MV-4-11 (cell line): ENCODE measurements around the gene ATP6V1G2.

Source experiments
- DNase-seq: peaks from one replicate; lab custom pipeline; 2025; lab: John Stamatoyannopoulos, UW

ATP6V1G2 gene

DNA sequence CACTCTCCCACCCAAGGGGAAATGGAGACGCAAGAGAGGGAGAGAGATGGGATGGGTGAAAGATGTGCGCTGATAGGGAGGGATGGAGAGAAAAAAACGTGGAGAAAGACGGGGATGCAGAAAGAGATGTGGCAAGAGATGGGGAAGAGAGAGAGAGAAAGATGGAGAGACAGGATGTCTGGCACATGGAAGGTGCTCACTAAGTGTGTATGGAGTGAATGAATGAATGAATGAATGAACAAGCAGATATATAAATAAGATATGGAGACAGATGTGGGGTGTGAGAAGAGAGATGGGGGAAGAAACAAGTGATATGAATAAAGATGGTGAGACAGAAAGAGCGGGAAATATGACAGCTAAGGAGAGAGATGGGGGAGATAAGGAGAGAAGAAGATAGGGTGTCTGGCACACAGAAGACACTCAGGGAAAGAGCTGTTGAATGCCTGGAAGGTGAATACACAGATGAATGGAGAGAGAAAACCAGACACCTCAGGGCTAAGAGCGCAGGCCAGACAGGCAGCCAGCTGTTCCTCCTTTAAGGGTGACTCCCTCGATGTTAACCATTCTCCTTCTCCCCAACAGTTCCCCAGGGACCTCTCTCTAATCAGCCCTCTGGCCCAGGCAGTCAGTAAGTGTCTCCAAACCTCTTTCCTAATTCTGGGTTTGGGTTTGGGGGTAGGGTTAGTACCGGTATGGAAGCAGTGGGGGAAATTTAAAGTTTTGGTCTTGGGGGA, 29.7 kb upstream of the ATP6V1G2 start:
- DNase-seq = no peak

DNA sequence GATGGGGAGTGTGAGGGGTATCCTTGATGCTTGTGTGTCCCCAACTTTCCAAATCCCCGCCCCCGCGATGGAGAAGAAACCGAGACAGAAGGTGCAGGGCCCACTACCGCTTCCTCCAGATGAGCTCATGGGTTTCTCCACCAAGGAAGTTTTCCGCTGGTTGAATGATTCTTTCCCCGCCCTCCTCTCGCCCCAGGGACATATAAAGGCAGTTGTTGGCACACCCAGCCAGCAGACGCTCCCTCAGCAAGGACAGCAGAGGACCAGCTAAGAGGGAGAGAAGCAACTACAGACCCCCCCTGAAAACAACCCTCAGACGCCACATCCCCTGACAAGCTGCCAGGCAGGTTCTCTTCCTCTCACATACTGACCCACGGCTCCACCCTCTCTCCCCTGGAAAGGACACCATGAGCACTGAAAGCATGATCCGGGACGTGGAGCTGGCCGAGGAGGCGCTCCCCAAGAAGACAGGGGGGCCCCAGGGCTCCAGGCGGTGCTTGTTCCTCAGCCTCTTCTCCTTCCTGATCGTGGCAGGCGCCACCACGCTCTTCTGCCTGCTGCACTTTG, 29.0 kb upstream of the ATP6V1G2 start, which contains the start of gene TNF:
TSS of gene TNF (plus strand) at position 231 of the 567 bp plus-strand sequence. CDS start at position 408, 177 bp downstream.
- peak; percentile 92 for DNase-seq

DNA sequence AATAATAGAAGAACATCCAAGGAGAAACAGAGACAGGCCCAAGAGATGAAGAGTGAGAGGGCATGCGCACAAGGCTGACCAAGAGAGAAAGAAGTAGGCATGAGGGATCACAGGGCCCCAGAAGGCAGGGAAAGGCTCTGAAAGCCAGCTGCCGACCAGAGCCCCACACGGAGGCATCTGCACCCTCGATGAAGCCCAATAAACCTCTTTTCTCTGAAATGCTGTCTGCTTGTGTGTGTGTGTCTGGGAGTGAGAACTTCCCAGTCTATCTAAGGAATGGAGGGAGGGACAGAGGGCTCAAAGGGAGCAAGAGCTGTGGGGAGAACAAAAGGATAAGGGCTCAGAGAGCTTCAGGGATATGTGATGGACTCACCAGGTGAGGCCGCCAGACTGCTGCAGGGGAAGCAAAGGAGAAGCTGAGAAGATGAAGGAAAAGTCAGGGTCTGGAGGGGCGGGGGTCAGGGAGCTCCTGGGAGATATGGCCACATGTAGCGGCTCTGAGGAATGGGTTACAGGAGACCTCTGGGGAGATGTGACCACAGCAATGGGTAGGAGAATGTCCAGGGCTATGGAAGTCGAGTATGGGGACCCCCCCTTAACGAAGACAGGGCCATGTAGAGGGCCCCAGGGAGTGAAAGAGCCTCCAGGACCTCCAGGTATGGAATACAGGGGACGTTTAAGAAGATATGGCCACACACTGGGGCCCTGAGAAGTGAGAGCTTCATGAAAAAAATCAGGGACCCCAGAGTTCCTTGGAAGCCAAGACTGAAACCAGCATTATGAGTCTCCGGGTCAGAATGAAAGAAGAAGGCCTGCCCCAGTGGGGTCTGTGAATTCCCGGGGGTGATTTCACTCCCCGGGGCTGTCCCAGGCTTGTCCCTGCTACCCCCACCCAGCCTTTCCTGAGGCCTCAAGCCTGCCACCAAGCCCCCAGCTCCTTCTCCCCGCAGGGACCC, 28.0 kb upstream of the ATP6V1G2 start:
- DNase-seq = no peak

DNA sequence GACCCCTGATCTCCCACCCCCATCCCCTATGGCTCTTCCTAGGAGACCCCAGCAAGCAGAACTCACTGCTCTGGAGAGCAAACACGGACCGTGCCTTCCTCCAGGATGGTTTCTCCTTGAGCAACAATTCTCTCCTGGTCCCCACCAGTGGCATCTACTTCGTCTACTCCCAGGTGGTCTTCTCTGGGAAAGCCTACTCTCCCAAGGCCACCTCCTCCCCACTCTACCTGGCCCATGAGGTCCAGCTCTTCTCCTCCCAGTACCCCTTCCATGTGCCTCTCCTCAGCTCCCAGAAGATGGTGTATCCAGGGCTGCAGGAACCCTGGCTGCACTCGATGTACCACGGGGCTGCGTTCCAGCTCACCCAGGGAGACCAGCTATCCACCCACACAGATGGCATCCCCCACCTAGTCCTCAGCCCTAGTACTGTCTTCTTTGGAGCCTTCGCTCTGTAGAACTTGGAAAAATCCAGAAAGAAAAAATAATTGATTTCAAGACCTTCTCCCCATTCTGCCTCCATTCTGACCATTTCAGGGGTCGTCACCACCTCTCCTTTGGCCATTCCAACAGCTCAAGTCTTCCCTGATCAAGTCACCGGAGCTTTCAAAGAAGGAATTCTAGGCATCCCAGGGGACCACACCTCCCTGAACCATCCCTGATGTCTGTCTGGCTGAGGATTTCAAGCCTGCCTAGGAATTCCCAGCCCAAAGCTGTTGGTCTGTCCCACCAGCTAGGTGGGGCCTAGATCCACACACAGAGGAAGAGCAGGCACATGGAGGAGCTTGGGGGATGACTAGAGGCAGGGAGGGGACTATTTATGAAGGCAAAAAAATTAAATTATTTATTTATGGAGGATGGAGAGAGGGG, 27.1 kb upstream of the ATP6V1G2 start:
- DNase-seq = no peak

DNA sequence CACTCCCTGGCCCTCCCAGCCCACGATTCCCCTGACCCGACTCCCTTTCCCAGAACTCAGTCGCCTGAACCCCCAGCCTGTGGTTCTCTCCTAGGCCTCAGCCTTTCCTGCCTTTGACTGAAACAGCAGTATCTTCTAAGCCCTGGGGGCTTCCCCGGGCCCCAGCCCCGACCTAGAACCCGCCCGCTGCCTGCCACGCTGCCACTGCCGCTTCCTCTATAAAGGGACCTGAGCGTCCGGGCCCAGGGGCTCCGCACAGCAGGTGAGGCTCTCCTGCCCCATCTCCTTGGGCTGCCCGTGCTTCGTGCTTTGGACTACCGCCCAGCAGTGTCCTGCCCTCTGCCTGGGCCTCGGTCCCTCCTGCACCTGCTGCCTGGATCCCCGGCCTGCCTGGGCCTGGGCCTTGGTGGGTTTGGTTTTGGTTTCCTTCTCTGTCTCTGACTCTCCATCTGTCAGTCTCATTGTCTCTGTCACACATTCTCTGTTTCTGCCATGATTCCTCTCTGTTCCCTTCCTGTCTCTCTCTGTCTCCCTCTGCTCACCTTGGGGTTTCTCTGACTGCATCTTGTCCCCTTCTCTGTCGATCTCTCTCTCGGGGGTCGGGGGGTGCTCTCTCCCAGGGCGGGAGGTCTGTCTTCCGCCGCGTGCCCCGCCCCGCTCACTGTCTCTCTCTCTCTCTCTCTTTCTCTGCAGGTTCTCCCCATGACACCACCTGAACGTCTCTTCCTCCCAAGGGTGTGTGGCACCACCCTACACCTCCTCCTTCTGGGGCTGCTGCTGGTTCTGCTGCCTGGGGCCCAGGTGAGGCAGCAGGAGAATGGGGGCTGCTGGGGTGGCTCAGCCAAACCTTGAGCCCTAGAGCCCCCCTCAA, 25.9 kb upstream of the ATP6V1G2 start, which contains the start of gene LTA:
TSS of gene LTA (plus strand) at position 249 of the 871 bp plus-strand sequence. CDS start at position 703, 454 bp downstream.
- DNase-seq = no peak

DNA sequence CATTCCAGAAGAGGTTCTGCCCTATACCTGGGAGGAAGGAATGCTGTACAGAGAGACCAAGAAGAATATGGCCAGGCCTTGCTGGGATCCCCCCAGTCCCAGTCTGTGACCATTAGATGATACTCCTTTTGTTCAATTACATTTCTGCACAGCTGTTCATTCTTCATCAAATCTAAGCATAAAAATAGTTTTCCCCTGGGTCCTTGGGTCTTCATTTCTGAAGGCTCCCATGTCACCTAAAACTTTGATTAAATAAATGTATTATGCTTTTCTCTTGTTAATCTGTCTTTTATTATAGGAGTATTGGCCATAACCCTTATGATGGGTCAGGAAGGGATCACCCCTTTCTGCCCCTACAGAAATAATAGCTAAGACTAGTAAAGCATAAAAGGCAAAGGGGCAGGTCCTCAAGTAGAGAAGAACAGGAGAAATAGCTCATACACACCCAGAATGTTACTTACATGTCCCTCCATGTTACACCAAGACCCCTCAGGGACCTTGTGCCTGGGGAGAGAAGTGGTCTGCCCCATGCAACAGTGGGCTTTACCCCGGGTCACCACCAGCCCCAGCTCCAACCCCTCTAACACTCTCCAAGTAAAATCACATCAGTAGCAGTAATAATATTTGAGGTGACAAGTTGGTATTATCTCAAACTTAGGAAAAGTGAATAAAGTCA, 23.6 kb upstream of the ATP6V1G2 start:
- DNase-seq = no peak

DNA sequence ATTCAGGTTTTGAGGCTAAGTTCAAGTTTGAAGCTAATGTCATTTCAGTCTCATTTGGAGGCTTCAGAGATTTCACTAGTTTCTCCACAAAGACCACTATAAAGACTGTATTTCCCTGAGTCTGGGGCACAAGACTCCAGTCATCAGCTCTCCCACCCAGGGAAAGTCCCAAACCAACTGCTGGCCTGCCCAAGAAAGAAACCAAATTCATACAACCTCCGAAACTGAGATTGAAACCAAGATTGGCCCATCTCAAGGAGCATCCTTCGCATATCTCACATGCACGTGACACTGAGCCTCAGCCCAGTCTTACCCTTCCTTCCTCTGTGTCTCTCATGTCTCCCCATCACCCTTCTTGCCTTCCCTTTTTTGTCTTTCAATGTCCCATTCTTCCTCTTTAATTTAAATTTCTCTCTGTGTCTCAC, 22.1 kb upstream of the ATP6V1G2 start:
- DNase-seq = peak; percentile 90

DNA sequence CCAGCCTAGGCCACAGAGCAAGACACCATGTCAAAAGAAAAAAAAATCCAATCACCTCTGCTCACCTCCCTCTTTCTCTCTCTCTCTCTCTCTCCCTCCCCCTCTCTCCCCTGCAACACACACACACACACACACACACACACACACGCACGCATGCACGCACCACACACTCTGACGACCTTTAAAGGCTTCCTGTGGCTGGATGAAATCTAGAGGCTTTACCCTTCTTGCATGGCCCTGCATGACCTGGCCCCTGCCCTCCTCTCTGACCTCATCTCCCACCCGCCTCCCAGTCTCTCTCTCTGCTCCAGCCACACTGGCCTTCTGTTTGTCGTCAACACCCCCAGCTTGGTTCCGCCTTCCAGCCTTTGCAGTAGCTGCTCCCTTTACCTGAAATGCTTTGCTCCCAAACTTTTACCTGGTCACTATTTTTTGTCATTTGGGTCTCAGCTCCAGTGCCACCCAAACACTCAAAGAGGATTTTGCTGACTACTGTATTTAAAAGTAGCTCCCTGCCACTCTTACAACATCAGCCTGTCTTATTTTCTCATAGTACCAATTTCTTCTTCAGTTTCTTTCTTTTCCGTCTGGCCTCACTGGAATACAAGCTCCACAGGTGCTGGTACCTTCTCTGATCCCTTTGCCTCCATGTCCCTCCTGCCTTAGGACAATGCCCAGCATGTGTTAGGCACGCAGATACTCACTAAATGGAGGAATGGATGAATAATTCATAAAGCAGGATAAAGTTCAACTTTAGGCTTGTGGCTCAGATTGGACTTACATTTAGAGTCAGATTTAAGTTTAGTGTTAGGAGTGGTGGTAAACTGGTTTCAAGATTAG, 21.3 kb upstream of the ATP6V1G2 start:
- DNase-seq = no peak

DNA sequence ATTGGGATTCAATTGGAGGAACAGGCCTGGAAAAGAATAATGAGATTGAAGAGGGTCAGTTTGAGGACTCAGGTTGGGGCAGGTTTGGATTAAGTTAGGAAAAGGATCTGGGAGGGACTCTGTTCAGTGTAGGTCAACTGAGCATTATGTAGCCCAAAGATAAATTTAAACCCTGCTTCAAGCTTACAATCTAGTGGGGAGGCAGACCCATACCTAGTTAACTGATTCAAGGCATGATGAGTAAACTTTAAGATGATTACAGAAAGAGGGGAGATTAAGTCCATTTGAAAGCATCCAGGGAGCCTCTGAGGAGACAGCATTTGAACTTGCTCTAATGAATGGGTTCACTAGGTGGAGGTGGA, 14.3 kb upstream of the ATP6V1G2 start:
- no peak for DNase-seq

DNA sequence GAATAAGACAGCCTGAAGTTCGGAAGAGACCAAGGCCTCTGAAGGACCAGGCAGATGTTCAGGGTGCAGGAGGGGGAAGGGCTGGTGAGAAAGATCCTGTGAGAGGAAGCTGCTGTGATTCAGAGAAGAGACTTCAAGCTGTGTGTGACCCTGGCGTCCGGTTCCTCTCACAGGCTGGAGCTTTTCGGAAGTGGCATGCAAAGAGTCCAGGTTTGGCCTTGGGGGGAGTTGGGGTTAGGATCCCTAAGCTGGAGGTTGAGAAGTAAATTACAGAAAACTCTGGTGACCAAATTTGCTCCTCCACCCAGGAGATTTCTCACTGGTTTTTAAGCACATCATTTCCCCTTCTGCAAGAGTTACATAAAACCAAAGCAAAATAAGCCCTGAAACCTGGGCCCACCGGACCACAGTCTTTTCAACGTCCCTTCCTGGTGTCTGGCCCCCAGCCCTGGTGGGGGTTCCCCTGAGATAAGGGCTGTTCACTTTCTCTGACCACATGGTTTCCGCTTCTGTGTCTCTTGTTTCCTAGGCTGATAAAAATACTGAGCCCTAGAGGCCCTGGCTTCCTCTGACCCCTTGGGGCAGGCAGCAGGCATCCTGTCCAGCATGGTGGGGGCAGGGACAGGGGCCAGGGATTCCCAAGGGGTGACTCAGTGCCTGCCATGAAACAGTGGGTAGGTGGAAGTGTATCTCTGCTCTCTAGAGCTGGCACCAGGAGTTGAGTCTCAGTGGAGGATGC, 13.7 kb upstream of the ATP6V1G2 start:
- DNase-seq = peak; percentile 98

DNA sequence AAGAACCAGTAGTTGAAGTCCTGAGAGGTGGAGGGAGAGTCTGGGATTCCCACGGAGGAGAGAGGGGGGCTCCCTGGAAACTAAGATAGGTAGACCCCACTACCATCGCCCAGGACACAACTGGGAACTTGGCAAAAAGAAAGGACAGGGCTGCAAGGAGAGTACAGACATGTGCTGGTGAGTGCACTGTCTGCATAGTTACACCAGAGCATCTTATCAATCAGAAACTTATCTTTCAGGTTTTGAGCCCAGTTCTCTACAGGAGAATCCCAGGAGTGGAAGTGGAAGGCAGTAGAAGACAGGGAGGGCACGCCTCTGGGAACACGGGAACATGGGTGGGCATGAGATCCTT, 13.2 kb upstream of the ATP6V1G2 start:
- DNase-seq = no peak

DNA sequence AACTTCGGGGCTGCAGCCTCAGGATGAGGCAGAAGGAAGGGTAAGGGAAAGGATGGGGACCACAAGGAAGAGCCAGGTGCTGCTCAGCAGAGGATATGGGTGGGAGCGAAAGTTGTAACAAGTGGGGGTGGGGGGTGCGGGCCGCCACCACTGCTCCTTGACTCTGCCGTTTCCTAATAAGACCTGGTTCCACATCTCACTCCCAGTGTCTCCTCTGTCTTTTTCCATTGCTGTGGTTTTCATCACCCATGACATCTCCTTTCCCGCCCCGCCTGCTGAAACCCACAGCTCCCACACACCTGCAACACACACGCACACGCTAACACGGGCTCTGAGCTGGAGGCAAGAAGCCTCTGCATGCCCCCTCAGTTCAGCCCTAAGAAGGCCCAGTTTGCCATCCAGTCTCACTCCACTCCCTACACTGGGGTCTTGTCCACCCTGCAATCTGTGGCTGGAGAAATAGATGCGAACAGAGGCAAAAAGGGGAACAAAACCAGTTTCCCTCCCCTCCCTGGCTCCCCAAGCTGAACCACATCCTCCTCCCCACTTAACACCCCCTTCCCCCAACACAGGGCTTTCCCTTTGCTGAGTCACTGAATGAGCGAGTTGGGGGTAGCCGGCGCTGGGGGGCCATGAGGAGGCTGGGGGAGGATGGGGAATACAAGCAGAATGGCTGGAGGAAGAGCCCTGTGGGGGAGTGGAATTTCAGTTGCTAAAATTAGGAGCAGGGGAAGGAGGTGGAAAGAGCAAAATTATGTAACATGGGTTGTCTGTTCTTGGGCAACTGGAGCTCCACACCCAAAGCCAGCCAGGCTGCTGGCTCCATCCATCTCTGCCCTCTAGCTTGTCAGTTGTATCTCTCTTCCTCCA, 12.5 kb upstream of the ATP6V1G2 start:
- peak; percentile 99 for DNase-seq

DNA sequence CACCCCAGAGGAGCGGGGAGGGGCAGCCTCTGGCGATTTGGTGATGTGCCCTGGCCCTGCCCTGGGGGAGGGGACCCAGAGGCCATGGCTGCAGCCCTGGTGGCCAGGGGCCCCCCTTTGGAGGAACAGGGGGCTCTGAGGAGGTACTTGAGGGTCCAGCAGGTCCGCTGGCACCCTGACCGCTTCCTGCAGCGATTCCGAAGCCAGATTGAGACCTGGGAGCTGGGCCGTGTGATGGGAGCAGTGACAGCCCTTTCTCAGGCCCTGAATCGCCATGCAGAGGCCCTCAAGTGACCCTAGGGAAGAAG, 11.9 kb upstream of the ATP6V1G2 start:
- no peak for DNase-seq

DNA sequence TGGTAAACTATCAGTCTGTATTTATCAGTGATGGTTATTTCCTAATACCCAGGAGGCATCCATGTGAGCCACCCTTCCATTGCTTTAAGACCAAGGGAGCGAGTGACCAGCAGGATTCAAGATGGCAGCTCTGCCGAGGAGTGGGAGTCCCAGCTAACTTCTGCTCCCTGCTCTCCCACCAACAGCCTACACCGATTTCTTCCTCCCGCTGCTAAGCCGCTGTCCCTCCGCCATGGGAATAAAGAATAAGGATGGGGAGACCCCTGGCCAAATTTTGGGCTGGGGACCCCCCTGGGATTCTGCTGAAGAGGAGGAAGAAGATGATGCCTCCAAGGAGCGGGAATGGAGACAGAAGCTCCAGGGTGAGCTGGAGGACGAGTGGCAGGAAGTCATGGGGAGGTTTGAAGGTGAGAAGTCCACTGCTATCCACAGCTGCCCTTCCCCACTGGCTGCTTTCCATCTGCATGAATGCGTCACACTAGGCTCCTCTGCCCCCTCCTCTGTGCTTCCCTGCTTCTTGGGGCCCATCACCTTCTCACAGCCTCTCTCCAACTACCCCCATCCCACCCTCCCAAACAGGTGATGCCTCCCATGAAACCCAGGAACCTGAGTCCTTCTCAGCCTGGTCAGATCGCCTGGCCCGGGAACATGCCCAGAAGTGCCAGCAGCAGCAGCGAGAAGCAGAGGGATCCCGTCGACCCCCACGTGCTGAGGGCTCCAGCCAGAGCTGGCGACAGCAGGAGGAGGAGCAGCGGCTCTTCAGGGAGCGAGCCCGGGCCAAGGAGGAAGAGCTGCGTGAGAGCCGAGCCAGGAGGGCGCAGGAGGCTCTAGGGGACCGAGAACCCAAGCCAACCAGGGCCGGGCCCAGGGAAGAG, 11.3 kb upstream of the ATP6V1G2 start:
- DNase-seq = no peak

DNA sequence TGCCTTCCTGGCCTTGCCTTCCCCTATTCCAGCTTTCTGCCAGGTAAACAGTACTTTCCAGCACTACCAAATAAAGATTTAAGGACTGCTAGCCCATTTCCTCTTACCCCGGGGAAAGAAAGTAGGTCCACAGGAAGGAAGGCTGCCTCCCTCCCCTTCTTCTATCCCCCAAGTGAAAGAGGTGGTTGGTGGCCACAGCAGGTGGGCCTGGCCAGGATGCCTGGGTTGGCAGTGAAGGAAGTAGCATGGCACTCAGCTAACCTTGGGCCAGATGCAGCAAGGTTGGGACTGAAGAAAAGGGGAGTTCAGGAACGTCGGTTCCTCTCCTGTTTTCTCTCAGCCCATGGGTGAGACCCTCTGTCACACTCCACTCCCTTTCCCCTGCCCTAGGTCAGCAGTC, 9.9 kb upstream of the ATP6V1G2 start:
- no peak for DNase-seq

DNA sequence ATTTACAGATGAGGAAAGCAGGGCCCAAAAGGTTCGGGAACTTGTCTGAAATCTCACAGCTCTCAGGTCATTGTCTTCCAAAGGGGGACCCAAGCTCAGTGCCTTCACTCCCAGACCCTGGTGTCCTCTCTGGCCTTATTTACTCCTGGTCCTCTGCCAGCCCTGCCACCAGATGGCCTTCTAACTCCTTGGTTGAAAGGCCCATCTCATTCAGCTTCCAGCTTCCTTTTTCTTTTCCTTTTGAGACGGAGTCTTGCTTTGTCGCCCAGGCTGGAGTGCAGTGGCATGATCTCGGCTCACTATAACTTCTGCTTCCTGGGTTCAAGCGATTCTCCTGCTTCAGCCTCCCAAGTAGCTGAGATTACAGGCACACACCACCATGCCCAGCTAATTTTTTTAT, 5.0 kb upstream of the ATP6V1G2 start:
- peak; percentile 86 for DNase-seq

DNA sequence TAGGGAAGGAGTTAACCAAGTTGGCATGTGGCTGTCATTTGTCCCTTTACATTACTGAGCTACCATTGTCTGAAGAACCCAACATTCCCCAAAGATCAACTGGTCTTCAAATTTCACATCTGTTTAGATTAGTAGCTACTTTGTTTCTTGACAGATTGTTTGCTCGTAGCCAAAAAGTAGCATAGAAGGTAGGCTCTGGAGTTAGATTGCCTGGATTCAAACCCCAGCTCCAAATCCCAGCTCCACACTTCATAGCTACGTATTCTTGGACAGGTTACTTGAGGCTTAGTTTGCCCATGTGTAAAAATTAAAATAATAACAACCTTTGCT, 2.1 kb upstream of the ATP6V1G2 start:
- no peak for DNase-seq
